GM12891 (cell line): ENCODE measurements around the gene CCDC69. TPM values are rescaled to one million over a fixed set of nuclear protein-coding genes. Genes with fewer than 3 reads are reported as not detected.

Experiments used
- DNase-seq: peaks from one replicate; pipeline ENCODE4 v3.0.0; 2011; ENCODE audit warnings: low spot score; ENCODE audit not compliant: insufficient read length
- FAIRE-seq: peaks from 2 replicates; lab custom pipeline; 2011; peaks lifted over from hg19 to GRCh38; lab: Jason Lieb, UNC
- PAX5 ChIP-seq: IDR thresholded peaks from 2 replicates; pipeline ENCODE4 v1.6.1; 2011; ENCODE audit warnings: low read length, moderate library complexity, mild to moderate bottlenecking; ENCODE audit not compliant: insufficient read depth, severe bottlenecking
- POLR2A ChIP-seq: IDR thresholded peaks from 2 replicates; pipeline ENCODE4 v1.6.1; 2011; ENCODE audit warnings: low read depth, low read length, control low read depth
- POLR2AphosphoS5 ChIP-seq: IDR thresholded peaks from 2 replicates; pipeline ENCODE4 v1.6.1; 2011; ENCODE audit warnings: low read depth, low read length, control low read depth
- POU2F2 ChIP-seq: IDR thresholded peaks from 2 replicates; pipeline ENCODE4 v1.6.1; 2011; ENCODE audit warnings: low read depth, mild to moderate bottlenecking, control low read depth, low read length, moderate library complexity
- SPI1 ChIP-seq: IDR thresholded peaks from 2 replicates; pipeline ENCODE4 v1.6.1; 2011; ENCODE audit warnings: low read depth, low read length, control low read depth
- TAF1 ChIP-seq: IDR thresholded peaks from 2 replicates; pipeline ENCODE4 v1.6.1; 2011; ENCODE audit warnings: low read depth, low read length, control low read depth
- polyA plus RNA-seq: library from polyadenylated mRNA; unstranded; fragments of >200 nt; gene quantifications from one replicate; pipeline ENCODE4 v1.2.1, GENCODE V29; 2012; ENCODE audit warnings: low read depth, missing spikeins, inconsistent platforms; ENCODE audit not compliant: missing spikeins

The CCDC69 gene, protein sequence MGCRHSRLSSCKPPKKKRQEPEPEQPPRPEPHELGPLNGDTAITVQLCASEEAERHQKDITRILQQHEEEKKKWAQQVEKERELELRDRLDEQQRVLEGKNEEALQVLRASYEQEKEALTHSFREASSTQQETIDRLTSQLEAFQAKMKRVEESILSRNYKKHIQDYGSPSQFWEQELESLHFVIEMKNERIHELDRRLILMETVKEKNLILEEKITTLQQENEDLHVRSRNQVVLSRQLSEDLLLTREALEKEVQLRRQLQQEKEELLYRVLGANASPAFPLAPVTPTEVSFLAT
- 37.1 TPM for polyA plus RNA-seq

DNA sequence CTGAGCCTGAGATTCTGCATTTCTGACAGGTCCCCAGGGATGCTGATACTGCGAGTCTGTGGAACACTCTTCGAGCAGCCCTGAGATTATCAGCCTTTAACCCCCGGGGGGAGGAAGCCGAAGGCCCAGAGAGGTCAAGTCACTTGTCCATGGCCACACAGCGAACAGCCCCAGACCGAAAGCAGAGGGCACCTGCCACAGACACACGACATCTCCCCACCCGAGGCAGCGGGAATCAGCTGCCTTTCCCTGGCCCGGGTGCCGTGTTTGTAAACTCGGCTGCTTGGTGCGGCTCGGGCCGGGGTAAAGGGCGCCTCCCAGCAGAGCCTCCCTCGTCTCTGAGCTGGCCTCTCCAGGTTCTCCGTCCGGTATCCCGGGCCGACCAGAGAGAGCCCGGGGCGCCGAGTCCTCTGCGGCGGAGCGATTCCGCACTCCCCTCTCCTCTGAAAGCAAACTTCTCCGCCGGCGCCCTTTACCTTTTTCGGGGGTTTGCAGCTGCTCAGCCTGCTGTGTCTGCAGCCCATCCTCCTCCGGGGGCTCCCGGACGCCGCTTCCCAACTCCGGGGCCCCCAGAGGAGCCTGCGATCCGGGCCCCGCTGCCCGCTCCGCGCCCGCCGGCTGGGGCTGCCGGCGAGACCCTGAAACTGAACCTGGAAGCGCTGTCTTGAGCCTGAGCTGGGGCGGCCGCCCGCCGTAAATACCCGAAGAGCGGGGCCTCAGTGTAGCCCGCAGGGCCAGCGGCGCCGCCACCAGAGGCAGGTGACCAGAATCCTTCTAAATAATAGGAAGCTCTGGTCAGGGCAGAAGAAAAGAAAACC is at the start of gene CCDC69:
TSS of gene CCDC69 (minus strand) at position 646 of the 818 bp plus-strand sequence. CDS start at position 524, 122 bp downstream.
- no peak for TF ChIP-seq PAX5
- no peak; the same call in 1 of the 2 replicates for TF ChIP-seq POU2F2
- peak; percentile 31; the same call in 1 of the 2 replicates for TF ChIP-seq POLR2AphosphoS5
- peak; percentile 70 for TF ChIP-seq POLR2A
- no peak for TF ChIP-seq SPI1
- FAIRE-seq (peak; percentile 67), DNase-seq (peak; percentile 75)

DNA sequence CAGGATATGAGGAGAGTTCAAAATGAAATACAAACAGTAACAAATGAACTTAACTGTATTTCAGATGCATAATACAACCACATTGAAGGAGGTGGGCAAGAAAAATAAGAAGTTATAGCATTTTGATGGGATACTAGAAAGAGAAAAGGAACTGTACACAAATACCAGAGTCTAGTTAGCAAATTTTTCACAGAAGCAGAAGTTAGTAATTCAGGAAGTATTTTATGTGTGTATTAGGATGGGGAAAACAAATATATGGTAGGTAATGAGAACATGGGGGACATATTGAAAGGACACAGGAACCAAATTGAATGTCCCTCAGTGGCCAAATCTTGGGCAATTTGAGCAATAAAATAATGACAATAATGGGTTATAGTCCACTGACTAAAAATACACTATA is 47.4 kb upstream of the CCDC69 start:
- TF ChIP-seq POLR2A, result no peak
- no peak for TF ChIP-seq SPI1
- no peak for TF ChIP-seq POU2F2
- no peak for TF ChIP-seq TAF1
- TF ChIP-seq POLR2AphosphoS5, result no peak
- TF ChIP-seq PAX5, result no peak
- FAIRE-seq (peak; percentile 48), DNase-seq (no peak)

DNA sequence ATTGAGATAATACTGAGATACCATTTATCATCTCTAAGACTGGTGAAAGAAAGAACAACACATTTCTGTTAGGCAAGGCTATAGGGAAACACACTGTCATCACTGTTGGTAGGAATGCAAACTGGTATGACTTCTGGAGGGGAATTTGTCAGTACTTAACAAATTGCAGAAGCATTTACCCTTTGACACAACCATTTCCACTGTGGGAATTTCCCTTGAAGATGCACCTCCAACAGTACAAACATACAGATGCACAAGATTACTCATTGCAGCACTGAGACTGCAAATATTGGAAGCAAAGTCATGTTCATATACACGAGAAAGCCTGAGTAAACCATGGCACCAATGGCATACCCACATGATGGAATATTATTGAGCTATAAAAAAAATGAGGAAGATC is 46.7 kb upstream of the CCDC69 start:
- peak; percentile 97 for FAIRE-seq
- peak; percentile 34; the same call in 1 of the 2 replicates for TF ChIP-seq SPI1
- no peak for TF ChIP-seq TAF1
- no peak for TF ChIP-seq POU2F2
- TF ChIP-seq POLR2AphosphoS5, result no peak
- no peak for TF ChIP-seq POLR2A
- TF ChIP-seq PAX5, result no peak
- no peak for DNase-seq

DNA sequence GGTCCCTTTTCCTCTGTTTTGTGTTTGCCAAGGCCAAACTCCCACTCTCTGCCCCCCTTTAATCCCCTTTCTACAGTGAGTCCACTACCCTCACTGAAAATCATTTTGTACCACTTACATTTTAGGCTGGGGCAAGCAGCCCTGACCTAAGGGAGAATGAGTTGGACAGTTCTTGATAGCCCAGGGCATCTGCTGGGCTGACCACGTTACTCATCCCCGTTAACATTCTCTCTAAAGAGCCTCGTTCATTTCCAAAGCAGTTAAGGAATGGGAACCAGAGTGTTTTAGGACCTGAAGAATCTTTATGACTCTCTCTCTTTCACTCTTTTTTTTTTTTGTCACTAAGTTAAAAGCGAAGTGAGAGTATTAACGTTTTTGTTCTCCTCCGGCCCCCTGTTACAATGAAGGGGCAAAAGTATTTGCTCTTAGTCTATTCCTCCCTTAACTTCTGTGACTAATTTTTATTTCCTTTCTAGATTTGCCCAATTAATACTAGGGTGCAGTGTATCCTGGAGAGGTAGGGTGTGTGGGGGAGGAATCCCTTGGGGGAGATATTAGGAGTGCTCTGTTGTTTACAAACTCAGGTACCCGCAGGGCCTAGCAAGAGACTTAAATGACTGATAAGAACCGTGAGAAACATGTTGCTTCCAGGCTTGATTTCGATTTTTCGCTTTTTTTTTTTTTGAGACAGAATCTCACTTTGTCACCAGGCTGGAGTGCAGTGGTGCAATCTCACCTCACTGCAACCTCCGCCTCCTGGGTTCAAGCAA is 43.8 kb upstream of the CCDC69 start:
- no peak for TF ChIP-seq TAF1
- TF ChIP-seq PAX5, result no peak
- TF ChIP-seq POLR2AphosphoS5, result no peak
- TF ChIP-seq SPI1, result no peak
- no peak for TF ChIP-seq POLR2A
- no peak for TF ChIP-seq POU2F2
- FAIRE-seq (no peak), DNase-seq (no peak)

DNA sequence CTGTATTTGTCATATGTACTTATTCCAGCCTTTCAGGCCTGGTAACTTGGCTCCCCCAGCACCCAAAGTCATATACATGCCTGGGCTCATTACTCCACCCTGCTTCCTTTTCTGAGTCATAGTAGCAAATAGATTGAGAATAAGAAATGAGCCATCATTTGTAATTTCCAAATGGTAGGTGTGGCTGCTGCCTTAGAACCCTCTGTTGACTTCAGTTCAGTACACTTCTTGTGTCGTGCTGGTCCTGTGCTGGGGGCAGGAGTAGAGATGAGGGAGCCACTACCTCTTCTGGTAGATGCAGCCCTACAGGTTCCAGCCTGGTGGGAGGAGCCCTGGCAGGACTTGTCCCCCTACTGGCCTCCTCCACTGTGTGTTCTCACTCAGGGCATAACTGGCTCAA is 40.2 kb upstream of the CCDC69 start:
- DNase-seq (no peak), FAIRE-seq (peak; percentile 31)

DNA sequence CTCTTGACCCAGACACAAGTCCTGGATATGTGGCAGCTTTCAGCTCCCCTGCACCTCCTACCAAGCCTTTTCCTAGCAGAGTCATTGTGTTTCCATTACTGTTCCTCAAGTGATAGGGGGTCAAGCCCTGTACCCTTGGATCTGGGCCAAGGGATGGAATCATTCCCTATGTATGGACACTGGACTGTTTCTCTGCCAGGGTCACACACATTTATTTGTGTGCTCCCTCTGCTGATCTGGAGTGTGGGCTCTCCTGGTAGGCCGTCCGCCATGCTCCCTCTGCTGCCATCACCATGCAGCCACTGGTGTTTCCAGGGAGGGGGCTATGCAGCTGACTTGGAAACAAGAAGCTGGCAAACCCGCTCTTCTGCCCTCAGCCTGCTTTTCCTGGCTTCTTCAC is 38.6 kb upstream of the CCDC69 start:
- no peak for DNase-seq
- TF ChIP-seq TAF1 (no peak), POU2F2 (no peak), POLR2AphosphoS5 (no peak), PAX5 (no peak), SPI1 (no peak), POLR2A (no peak)
- no peak for FAIRE-seq

More for the DNA sequence above, 40.2 kb upstream of the CCDC69 start:
- TF ChIP-seq SPI1 (no peak), TAF1 (no peak), POLR2AphosphoS5 (no peak), PAX5 (no peak), POLR2A (no peak), POU2F2 (no peak)

DNA sequence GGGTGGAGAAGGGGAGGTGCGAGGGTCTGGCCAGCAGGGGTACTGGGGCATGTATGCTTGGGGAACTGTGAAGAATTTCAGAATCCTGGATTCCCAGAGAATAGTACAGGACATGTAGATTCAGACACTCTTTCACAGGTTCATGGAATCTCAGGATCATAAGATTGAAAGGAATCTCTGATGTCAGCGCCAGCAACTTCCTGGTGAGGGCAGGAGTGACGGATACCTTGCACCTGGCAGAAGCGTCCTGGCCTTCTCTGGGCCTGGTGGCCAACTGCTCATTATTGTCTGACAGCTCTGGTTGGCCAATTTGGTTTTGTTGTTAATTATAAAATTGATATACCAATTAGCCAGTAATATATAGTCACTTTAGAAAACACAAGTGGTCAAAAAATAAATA is 36.0 kb upstream of the CCDC69 start:
- TF ChIP-seq POU2F2 (no peak), SPI1 (no peak), PAX5 (no peak)
- DNase-seq (no peak), FAIRE-seq (no peak)

DNA sequence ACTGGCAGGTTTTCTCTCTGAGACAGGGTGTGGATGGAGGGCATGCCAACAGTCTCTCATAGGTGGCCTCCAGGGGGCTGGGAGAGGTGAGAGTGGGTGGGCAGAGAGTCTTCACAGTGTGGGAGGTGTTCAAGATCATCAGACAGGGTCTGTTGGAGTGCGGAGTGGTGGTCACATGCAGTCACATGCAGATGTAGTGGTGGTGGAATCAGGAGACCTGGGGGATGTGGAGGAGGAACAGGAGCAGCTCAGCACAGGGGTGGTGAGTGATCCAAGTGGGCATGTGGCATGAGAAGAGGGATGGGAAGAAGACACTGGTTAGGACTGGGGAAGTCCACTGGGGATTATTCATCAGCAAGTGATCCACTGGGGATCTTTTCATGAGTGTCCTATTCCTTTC is 34.9 kb upstream of the CCDC69 start:
- TF ChIP-seq POU2F2 (no peak), POLR2AphosphoS5 (no peak), TAF1 (no peak), SPI1 (no peak), POLR2A (no peak), PAX5 (no peak)
- DNase-seq (no peak), FAIRE-seq (peak; percentile 76)

DNA sequence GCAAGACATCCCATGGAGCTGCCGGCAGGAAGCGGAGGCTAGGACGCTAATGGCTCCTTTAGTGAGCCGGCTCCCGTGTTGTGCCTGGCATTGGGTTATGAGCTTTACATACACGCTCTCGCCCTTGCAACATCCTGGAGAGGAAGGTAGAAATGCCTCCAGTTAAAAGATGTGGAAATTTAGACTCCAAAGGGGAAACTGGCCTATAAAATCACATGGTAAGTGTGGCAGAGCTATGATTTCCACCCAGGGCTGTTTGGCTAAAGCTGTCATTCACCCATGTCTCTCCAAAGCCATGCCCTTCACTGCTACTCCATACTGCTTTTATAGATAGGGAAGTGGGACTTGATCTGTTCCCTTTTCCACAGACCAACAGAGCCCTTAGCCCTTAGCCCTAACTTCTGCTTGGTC is 34.3 kb upstream of the CCDC69 start:
- FAIRE-seq (no peak), DNase-seq (no peak)
- TF ChIP-seq POU2F2, result no peak
- no peak for TF ChIP-seq TAF1
- no peak for TF ChIP-seq POLR2AphosphoS5
- TF ChIP-seq SPI1, result peak; percentile 65
- TF ChIP-seq PAX5, result no peak
